ENCODE results near the gene SORBS1.

DNA sequence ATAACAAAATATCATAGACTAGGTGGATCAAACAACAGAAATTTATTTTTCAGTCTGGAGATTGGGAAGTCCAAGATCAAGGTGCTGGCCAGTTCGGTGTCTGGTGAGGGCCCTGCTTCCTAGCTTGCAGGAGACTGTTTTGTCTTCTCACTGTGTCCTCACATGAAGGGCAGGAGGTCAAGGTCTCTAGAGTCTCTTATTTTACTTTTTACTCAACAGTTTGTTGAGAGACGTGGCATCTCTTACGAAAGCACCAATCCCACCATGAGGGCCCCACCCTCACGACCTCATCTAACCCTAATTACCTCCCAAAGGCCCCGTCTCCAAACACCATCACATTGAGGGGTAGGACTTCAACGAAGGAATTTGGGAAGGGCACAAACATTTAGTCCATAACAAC lies 41.2 kb upstream of the SORBS1 start:
- TF ChIP-seq, protein P1, sequence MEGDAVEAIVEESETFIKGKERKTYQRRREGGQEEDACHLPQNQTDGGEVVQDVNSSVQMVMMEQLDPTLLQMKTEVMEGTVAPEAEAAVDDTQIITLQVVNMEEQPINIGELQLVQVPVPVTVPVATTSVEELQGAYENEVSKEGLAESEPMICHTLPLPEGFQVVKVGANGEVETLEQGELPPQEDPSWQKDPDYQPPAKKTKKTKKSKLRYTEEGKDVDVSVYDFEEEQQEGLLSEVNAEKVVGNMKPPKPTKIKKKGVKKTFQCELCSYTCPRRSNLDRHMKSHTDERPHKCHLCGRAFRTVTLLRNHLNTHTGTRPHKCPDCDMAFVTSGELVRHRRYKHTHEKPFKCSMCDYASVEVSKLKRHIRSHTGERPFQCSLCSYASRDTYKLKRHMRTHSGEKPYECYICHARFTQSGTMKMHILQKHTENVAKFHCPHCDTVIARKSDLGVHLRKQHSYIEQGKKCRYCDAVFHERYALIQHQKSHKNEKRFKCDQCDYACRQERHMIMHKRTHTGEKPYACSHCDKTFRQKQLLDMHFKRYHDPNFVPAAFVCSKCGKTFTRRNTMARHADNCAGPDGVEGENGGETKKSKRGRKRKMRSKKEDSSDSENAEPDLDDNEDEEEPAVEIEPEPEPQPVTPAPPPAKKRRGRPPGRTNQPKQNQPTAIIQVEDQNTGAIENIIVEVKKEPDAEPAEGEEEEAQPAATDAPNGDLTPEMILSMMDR (IDR thresholded peaks at IDR 0.05): no peak
- no peak for TF ChIP-seq POLR2A (IDR thresholded peaks at IDR 0.05)
